ENCODE measurements around the gene ASZ1.

The ASZ1 gene

GRCh38 chr7:117458977-117459583 is 31.8 kb upstream of the ASZ1 start:
- Histone ChIP-seq H3K27ac (replicated peaks) (no peak overlapping the region), H3K27me3 (ENCODE audit: insufficient read depth, poor library complexity, severe bottlenecking) (no peaks in the 10 kb centered on the region), H3K4me3 (replicated peaks; ENCODE audit: insufficient read depth, low read length) (no peak overlapping the region)
- no peak for DNase-seq (ENCODE audit: low read depth in 1 of 2, low spot score in 1 of 2)
- peak; percentile 4 for TF ChIP-seq CTCF (IDR thresholded peaks at IDR 0.05; ENCODE audit: insufficient read depth, low read length)
- no peak for TF ChIP-seq GABPA (IDR thresholded peaks at IDR 0.05; ENCODE audit: low read depth)

GRCh38 chr7:117448655-117449054 is 21.4 kb upstream of the ASZ1 start:
- no peak for TF ChIP-seq CTCF (IDR thresholded peaks at IDR 0.05; ENCODE audit: insufficient read depth, low read length)
- TF ChIP-seq SPI1 (IDR thresholded peaks at IDR 0.05; ENCODE audit: borderline replicate concordance, low read depth) = no peak
- TF ChIP-seq GABPA (IDR thresholded peaks at IDR 0.05; ENCODE audit: low read depth) = no peak
- TF ChIP-seq REST (IDR thresholded peaks at IDR 0.05; ENCODE audit: insufficient replicate concordance, low read depth) = no peak
- TF ChIP-seq POLR2AphosphoS5 (IDR thresholded peaks at IDR 0.05; ENCODE audit: low read depth) = no peak
- Histone ChIP-seq H3K27ac (replicated peaks) (no peak overlapping the region), H3K27me3 (ENCODE audit: insufficient read depth, poor library complexity, severe bottlenecking) (no peaks in the 10 kb centered on the region), H3K4me3 (replicated peaks; ENCODE audit: insufficient read depth, low read length) (no peak overlapping the region)
- no peak for DNase-seq (ENCODE audit: low read depth in 1 of 2, low spot score in 1 of 2)

GRCh38 chr7:117446220-117446815 is 19.0 kb upstream of the ASZ1 start:
- Histone ChIP-seq H3K4me3 (replicated peaks; ENCODE audit: insufficient read depth, low read length) (no peak overlapping the region), H3K27me3 (ENCODE audit: insufficient read depth, poor library complexity, severe bottlenecking) (no peaks in the 10 kb centered on the region), H3K27ac (replicated peaks) (no peak overlapping the region)
- no peak for TF ChIP-seq GABPA (IDR thresholded peaks at IDR 0.05; ENCODE audit: low read depth)
- TF ChIP-seq CTCF (IDR thresholded peaks at IDR 0.05; ENCODE audit: insufficient read depth, low read length) = no peak
- TF ChIP-seq REST (IDR thresholded peaks at IDR 0.05; ENCODE audit: insufficient replicate concordance, low read depth) = no peak
- TF ChIP-seq POLR2AphosphoS5 (IDR thresholded peaks at IDR 0.05; ENCODE audit: low read depth) = no peak
- no peak for TF ChIP-seq SPI1 (IDR thresholded peaks at IDR 0.05; ENCODE audit: borderline replicate concordance, low read depth)
- no peak for DNase-seq (ENCODE audit: low read depth in 1 of 2, low spot score in 1 of 2)

- no peak for DNase-seq (ENCODE audit: low read depth in 1 of 2, low spot score in 1 of 2)
Measured at GRCh38 chr7:117445206-117445605, 17.9 kb upstream of the ASZ1 start.

More at GRCh38 chr7:117445206-117445605, 17.9 kb upstream of the ASZ1 start:
- H3K27ac ChIP-seq (replicated peaks) = no peak overlapping the region
- H3K27me3 ChIP-seq (ENCODE audit: insufficient read depth, poor library complexity, severe bottlenecking) = no peaks in the 10 kb centered on the region
- H3K4me3 ChIP-seq (replicated peaks; ENCODE audit: insufficient read depth, low read length) = no peak overlapping the region
- TF ChIP-seq GABPA (IDR thresholded peaks at IDR 0.05; ENCODE audit: low read depth) = no peak
- no peak for TF ChIP-seq REST (IDR thresholded peaks at IDR 0.05; ENCODE audit: insufficient replicate concordance, low read depth)
- TF ChIP-seq CTCF (IDR thresholded peaks at IDR 0.05; ENCODE audit: insufficient read depth, low read length) = no peak
- TF ChIP-seq POLR2AphosphoS5 (IDR thresholded peaks at IDR 0.05; ENCODE audit: low read depth) = no peak
- no peak for TF ChIP-seq SPI1 (IDR thresholded peaks at IDR 0.05; ENCODE audit: borderline replicate concordance, low read depth)

Measured in HL-60 (cell line).